NCI-H1417 treated with DMSO at 0.1 percent for 48 hours (cell line): ENCODE data around the gene KDM5D.

Source experiments
- DNase-seq: peaks from one replicate; lab custom pipeline; 2025; lab: John Stamatoyannopoulos, UW

The KDM5D gene

GRCh38 chrY:19744381-19745378 lies at the start of gene KDM5D:
Gene KDM5D (minus strand): TSS chrY:19744726. CDS start chrY:19744534, 192 bp downstream.
- DNase-seq: no peak

DNA sequence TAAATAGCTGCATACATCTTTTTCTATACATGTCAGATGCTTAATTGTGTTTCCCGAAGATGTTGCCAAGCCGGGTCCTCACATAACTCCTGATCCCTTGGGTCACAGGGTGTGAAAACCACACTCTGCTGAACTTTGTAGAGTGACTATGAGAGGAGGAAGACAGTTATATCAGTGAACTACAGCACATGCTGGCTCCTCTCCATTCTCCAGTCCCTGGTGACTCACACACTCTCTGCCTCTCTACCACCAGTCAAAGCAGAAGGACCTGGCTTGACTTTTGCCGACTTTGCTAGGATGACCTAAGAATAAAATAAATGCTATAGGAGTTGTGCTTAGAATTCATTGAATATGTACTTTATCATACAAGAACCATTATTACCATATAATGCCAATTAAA lies 23.8 kb upstream of the KDM5D start:
- DNase-seq: no peak

DNA sequence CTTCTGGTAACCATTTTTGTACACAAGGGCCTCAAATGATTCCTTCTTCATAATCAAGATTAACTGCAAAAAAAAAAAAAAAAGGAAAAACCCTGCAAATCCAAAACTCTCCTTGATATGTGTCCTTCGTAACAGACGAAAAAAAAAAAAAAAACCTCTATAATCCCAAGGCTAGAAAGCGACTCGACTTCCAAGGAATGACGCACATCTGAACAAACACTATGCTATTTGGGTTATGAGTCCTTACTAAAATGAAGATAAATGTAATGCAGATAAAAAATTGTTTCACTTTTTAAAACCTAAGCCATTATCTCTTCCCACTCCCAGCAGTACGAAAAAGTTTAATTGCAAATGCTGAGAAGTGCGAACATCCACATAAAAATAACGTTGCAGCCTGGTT lies 1.2 kb downstream of the KDM5D start:
- no peak for DNase-seq

- no peak for DNase-seq
Observed at GRCh38 chrY:19742153-19742552, 2.4 kb downstream of the KDM5D start.

- DNase-seq: no peak
Observed at GRCh38 chrY:19734425-19734824, 10.1 kb downstream of the KDM5D start.

DNA sequence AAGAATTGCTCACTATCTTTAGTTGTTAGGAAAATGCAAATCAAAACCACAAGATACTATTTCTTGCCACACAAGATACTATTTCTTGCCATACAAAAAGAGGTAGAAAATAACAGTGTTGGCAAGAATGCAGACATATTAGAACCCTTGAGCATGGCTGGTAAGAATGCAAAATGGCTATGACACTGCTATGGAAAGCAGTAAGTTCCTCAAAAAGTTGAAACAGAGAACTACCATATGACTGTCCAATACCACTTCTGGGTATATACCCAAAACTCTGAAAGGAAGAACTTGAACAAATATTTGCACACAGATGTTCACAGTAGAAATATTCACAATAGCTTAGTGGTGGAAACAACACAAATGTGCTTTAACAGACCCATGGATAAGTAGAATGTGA lies 26.6 kb downstream of the KDM5D start:
- no peak for DNase-seq

DNA sequence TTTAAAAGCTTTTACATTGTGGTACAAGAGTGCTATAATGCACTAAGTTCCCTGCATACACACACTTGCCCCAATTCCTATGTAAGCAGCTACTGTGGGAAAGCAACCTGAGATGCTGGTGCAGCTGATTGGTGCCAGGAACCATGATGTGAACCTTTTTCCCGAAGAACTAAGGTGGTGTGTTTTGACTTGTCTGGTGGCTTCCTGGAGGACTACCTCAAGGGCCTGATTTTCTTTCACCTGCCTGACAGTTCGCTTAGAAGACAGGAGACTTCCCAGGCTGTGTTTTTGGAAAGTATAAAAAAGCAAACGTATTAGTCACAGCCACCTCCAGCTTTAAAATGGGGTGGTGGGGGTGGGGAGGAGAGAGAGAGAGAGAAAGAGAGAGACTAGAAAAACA lies 27.4 kb downstream of the KDM5D start:
- DNase-seq: no peak

- no peak for DNase-seq
Observed at GRCh38 chrY:19715226-19715625, 29.3 kb downstream of the KDM5D start.

GRCh38 chrY:19713430-19713829 lies 31.1 kb downstream of the KDM5D start:
- no peak for DNase-seq

DNA sequence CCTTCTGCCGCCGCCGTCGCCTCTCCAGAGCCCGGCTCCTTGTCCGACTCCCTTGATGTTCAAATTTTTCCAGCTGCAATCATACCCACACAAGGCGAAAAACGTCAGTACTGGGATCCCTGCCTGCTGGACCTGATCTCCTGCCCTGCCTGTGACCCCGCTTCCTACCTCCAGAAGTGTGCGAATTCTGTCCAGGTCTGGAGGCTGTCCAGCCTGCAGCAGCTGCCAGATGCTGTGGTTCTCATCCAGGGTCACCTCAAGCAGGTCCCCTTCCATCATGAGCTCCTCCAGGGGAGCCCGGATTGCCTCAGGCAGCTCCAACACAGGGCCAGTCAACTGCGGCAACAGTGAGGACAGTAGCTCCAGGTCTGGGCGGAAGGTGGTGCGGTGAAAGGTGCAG lies 38.3 kb downstream of the KDM5D start:
- no peak for DNase-seq

GRCh38 chrY:19698495-19698894 lies 46.0 kb downstream of the KDM5D start:
- no peak for DNase-seq

GRCh38 chrY:19680821-19681220 lies 63.7 kb downstream of the KDM5D start:
- no peak for DNase-seq
